HEK293 (cell line): Measurements from ENCODE around the gene DAGLA.

ENCODE experiments used
- CTCF ChIA-PET: fragments of 350-600 bp; formaldehyde crosslinking; extraction: SDS; loops from one replicate; lab custom pipeline; 2021; ENCODE audit warnings: antibody characterized with exemption; lab: Yijun Ruan, JAX
- POLR2A ChIA-PET: fragments of 300-600 bp; formaldehyde crosslinking; extraction: SDS; loops from one replicate; lab custom pipeline; 2020; ENCODE audit warnings: antibody characterized with exemption, inconsistent platforms; lab: Yijun Ruan, JAX
- H3K27ac ChIP-seq: fragments of 200-500 bp; sonication (Bioruptor generic); 2 replicates; pipeline ENCODE4 v1.5.1; 2014; ENCODE audit warnings: low read depth, low read length, control low read depth, inconsistent platforms; ENCODE audit errors: extremely low read depth
- H3K36me3 ChIP-seq, 2 experiments: fragments of 200-500 bp in 1 of 2; sonication (Bioruptor generic) in 1 of 2; 1 replicate in 1 of 2; 2 replicates in 1 of 2; pipeline ENCODE4 v1.5.1; 2014 to 2017; ENCODE audit warnings: inconsistent platforms in 2 of 2, low read length in 2 of 2; ENCODE audit not compliant: control insufficient read depth in 2 of 2, insufficient read depth in 1 of 2
- H3K4me1 ChIP-seq: fragments of 200-500 bp; sonication (Bioruptor generic); 2 replicates; pipeline ENCODE4 v1.5.1; 2014; ENCODE audit warnings: mild to moderate bottlenecking, low read length, inconsistent platforms; ENCODE audit not compliant: control insufficient read depth, insufficient read depth
- H3K4me3 ChIP-seq: 2 replicates; pipeline ENCODE4 v1.5.1; 2011; ENCODE audit warnings: low read depth, mild to moderate bottlenecking, control low read depth, low read length, moderate library complexity
- H3K9me3 ChIP-seq: fragments of 200-500 bp; sonication (Bioruptor generic); 2 replicates; pipeline ENCODE4 v1.5.1; 2014; ENCODE audit warnings: low read depth, low read length, inconsistent platforms; ENCODE audit not compliant: control insufficient read depth, insufficient read depth
- EGR2 ChIP-seq: fragments of 450-650 bp; formaldehyde crosslinking; IDR thresholded peaks from 2 replicates; pipeline ENCODE4 v1.5.1; 2016; ENCODE audit warnings: low read depth, missing biosample characterization, missing genetic modification characterization
- YY1 ChIP-seq: fragments of 450-650 bp; formaldehyde crosslinking; IDR thresholded peaks from 2 replicates; pipeline ENCODE4 v1.5.1; 2018; ENCODE audit warnings: missing biosample characterization, missing genetic modification characterization
- ZFP41 ChIP-seq: fragments of 450-650 bp; formaldehyde crosslinking; IDR thresholded peaks from 2 replicates; pipeline ENCODE4 v1.5.1; 2016; ENCODE audit warnings: missing biosample characterization, missing genetic modification characterization, borderline replicate concordance
- ZNF121 ChIP-seq: fragments of 450-650 bp; formaldehyde crosslinking; IDR thresholded peaks from 2 replicates; pipeline ENCODE4 v1.5.1; 2016; ENCODE audit warnings: missing biosample characterization, missing genetic modification characterization
- ZNF157 ChIP-seq: fragments of 450-650 bp; formaldehyde crosslinking; IDR thresholded peaks from 2 replicates; pipeline ENCODE4 v1.5.1; 2016; ENCODE audit warnings: missing biosample characterization, missing genetic modification characterization
- ZNF2 ChIP-seq: fragments of 450-650 bp; formaldehyde crosslinking; IDR thresholded peaks from 2 replicates; pipeline ENCODE4 v1.5.1; 2016; ENCODE audit warnings: missing biosample characterization, missing genetic modification characterization
- ZNF324 ChIP-seq: fragments of 450-650 bp; formaldehyde crosslinking; IDR thresholded peaks from 2 replicates; pipeline ENCODE4 v1.5.1; 2016; ENCODE audit warnings: missing biosample characterization, missing genetic modification characterization
- ZNF391 ChIP-seq: fragments of 450-650 bp; formaldehyde crosslinking; IDR thresholded peaks from 2 replicates; pipeline ENCODE4 v1.5.1; 2016; ENCODE audit warnings: low read depth, missing biosample characterization, missing genetic modification characterization, borderline replicate concordance
- ZNF580 ChIP-seq: fragments of 450-650 bp; formaldehyde crosslinking; IDR thresholded peaks from 2 replicates; pipeline ENCODE4 v1.5.1; 2016; ENCODE audit warnings: missing biosample characterization, missing genetic modification characterization
- ZNF623 ChIP-seq: fragments of 450-650 bp; formaldehyde crosslinking; IDR thresholded peaks from 2 replicates; pipeline ENCODE4 v1.5.1; 2016; ENCODE audit warnings: missing biosample characterization, missing genetic modification characterization
- ZNF654 ChIP-seq: fragments of 450-650 bp; formaldehyde crosslinking; IDR thresholded peaks from 2 replicates; pipeline ENCODE4 v1.5.1; 2016; ENCODE audit warnings: low read depth, missing biosample characterization, missing genetic modification characterization
- ZNF670 ChIP-seq: fragments of 450-650 bp; formaldehyde crosslinking; IDR thresholded peaks from 2 replicates; pipeline ENCODE4 v1.5.1; 2016; ENCODE audit warnings: missing biosample characterization, missing genetic modification characterization, low read depth
- ZNF704 ChIP-seq: fragments of 450-650 bp; formaldehyde crosslinking; IDR thresholded peaks from 2 replicates; pipeline ENCODE4 v1.5.1; 2016; ENCODE audit warnings: missing biosample characterization, missing genetic modification characterization
- ZNF791 ChIP-seq: fragments of 450-650 bp; formaldehyde crosslinking; IDR thresholded peaks from 2 replicates; pipeline ENCODE4 v1.5.1; 2016; ENCODE audit warnings: missing biosample characterization, missing genetic modification characterization
- TF ChIP-seq, protein P1 (sequence below): fragments of 450-650 bp; formaldehyde crosslinking; IDR thresholded peaks from 2 replicates; pipeline ENCODE4 v1.5.1; 2016; ENCODE audit warnings: missing biosample characterization, missing genetic modification characterization
- TF ChIP-seq, protein P2 (sequence below): fragments of 450-650 bp; formaldehyde crosslinking; IDR thresholded peaks from 2 replicates; pipeline ENCODE4 v1.5.1; 2017; ENCODE audit warnings: missing biosample characterization, missing genetic modification characterization

The DAGLA gene

DNA sequence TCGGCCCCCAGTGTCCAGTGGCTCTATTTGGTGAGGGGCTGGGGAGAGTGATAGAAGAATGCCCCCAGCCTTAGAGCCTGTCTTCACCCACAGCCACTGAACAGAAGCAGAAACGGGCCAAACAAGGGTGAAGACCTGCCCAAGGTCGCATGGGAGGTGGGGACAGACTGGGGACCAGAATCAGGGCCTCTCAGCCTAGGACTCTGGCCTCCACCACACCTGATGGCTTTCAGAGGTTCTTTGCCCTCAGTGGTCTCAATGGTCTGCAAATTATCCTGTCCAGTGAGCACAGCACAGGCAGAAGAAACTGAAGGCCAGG is 67.7 kb downstream of the DAGLA start:
- TF ChIP-seq ZNF2 (tag by site-specific recombination) (0 out of 2 replicates have a peak, but pooled peaks have one; percentile 2), ZNF580 (tag by site-specific recombination) (no peak)
- TF ChIP-seq, protein P1, sequence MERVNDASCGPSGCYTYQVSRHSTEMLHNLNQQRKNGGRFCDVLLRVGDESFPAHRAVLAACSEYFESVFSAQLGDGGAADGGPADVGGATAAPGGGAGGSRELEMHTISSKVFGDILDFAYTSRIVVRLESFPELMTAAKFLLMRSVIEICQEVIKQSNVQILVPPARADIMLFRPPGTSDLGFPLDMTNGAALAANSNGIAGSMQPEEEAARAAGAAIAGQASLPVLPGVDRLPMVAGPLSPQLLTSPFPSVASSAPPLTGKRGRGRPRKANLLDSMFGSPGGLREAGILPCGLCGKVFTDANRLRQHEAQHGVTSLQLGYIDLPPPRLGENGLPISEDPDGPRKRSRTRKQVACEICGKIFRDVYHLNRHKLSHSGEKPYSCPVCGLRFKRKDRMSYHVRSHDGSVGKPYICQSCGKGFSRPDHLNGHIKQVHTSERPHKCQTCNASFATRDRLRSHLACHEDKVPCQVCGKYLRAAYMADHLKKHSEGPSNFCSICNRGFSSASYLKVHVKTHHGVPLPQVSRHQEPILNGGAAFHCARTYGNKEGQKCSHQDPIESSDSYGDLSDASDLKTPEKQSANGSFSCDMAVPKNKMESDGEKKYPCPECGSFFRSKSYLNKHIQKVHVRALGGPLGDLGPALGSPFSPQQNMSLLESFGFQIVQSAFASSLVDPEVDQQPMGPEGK (tag by site-specific recombination), result 0 out of 2 replicates have a peak, but pooled peaks have one; percentile 7
- Histone ChIP-seq H3K4me1 (no peaks in the 10 kb centered on the region), H3K4me3 (no peak overlapping the region), H3K27ac (no peak overlapping the region), H3K36me3 (no peaks in the 10 kb centered on the region), H3K9me3 (no peaks in the 10 kb centered on the region)
- ChIA-PET CTCF (interaction anchor here (0.7 to 6.7 kb wide), 19 partner anchors 10 to 360 kb away, joined by 3 to 118 read pairs (median 6); partner anchors contain the start of genes FEN1 and TMEM258), POLR2A (interaction anchor here (2.0 kb wide), 1 partner anchor 44 kb away, joined by 8 read pairs; the partner anchor contains the start of genes FEN1 and TMEM258)

DNA sequence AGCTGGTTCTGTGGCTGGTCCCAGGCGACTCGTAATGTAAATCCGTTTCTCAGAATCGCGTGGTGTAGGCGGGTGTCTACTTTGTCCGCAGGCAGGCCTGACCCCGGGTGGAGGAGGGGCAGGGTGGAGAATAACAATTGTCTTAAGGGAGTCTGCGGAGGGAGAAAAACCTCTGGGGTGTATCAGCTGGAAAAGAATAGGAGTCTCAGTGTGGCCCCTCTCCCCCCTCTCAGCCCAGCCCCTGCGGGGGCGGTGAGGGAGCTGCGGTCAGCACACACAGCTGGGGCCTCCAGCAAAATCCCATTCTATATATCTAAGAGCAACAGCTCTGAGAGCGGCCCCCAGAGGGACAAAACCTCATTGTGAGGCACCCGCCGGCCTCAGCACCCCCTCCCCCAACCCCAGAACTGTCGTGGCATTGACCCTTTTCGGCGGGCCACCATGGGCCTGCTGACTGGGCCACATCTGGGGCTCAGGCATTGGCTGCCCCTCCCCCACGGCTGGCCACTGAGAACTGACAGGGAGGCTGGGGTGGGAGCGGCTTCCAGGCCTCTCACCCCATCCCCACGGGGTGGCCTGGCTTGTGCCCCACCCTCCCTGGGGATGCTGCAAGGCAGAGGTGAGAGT is 69.5 kb downstream of the DAGLA start:
- no peaks in the 10 kb centered on the region for H3K36me3 ChIP-seq
- no peak overlapping the region for H3K4me3 ChIP-seq
- POLR2A ChIA-PET, result interaction anchor here (1.0 kb wide), 1 partner anchor 39 kb away, joined by 3 read pairs; no protein-coding TSS in a partner anchor
- no peaks in the 10 kb centered on the region for H3K4me1 ChIP-seq
- TF ChIP-seq ZNF654 (no peak), EGR2 (tag by site-specific recombination) (peak; percentile 50; the same call in 1 of the 2 replicates)
- no peak overlapping the region for H3K27ac ChIP-seq
- CTCF ChIA-PET, result interaction anchor here (0.5 to 6.7 kb wide), 14 partner anchors 12 to 708 kb away, joined by 3 to 118 read pairs (median 5); partner anchors contain the start of genes FEN1, TMEM138 and TMEM258
- H3K9me3 ChIP-seq, result no peaks in the 10 kb centered on the region

- H3K36me3 ChIP-seq, result no peaks in the 10 kb centered on the region
- no peak overlapping the region for H3K27ac ChIP-seq
- H3K9me3 ChIP-seq, result no peaks in the 10 kb centered on the region
- H3K4me1 ChIP-seq, result no peaks in the 10 kb centered on the region
- POLR2A ChIA-PET, result no interaction called here
- no peak overlapping the region for H3K4me3 ChIP-seq
- CTCF ChIA-PET, result interaction anchor here (0.7 to 6.7 kb wide), 7 partner anchors 13 to 357 kb away, joined by 3 to 118 read pairs (median 6); partner anchors contain the start of genes FEN1 and TMEM258
- TF ChIP-seq ZNF791 (tag by site-specific recombination), result no peak
- 0 out of 2 replicates have a peak, but pooled peaks have one; percentile 12 for TF ChIP-seq ZNF121
- peak; percentile 97 for TF ChIP-seq ZNF623 (tag by site-specific recombination)
Measured at GRCh38 chr11:61750631-61751273, 70.6 kb downstream of the DAGLA start.

DNA sequence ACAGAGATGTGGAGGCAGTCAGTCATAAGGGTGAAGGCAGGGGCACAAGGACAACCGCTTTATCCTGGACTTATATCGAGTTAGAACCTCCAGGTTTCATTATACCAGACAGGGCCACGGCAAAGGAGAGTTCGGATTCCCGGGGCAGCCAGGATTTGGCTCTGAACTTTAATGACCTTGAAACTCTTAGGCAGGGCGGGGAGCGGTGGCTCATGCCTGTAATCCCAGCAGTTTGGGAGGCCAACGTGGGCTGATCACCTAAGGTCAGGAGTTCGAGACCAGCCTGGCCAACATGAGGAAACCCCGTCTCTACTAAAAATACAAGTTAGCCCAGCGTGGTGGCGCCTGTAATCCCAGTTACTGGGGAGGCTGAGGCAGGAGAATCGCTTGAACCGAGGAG is 71.2 kb downstream of the DAGLA start:
- H3K4me3 ChIP-seq, result no peak overlapping the region
- ChIA-PET CTCF (interaction anchor here (0.6 to 6.7 kb wide), 9 partner anchors 13 to 365 kb away, joined by 3 to 118 read pairs (median 4); partner anchors contain the start of genes FEN1 and TMEM258), POLR2A (no interaction called here)
- no peak overlapping the region for H3K27ac ChIP-seq
- H3K36me3 ChIP-seq, result no peaks in the 10 kb centered on the region
- no peaks in the 10 kb centered on the region for H3K9me3 ChIP-seq
- no peak for TF ChIP-seq ZNF704 (tag by site-specific recombination)
- TF ChIP-seq ZFP41 (tag by site-specific recombination), result no peak
- TF ChIP-seq, protein P2, sequence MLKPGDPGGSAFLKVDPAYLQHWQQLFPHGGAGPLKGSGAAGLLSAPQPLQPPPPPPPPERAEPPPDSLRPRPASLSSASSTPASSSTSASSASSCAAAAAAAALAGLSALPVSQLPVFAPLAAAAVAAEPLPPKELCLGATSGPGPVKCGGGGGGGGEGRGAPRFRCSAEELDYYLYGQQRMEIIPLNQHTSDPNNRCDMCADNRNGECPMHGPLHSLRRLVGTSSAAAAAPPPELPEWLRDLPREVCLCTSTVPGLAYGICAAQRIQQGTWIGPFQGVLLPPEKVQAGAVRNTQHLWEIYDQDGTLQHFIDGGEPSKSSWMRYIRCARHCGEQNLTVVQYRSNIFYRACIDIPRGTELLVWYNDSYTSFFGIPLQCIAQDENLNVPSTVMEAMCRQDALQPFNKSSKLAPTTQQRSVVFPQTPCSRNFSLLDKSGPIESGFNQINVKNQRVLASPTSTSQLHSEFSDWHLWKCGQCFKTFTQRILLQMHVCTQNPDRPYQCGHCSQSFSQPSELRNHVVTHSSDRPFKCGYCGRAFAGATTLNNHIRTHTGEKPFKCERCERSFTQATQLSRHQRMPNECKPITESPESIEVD (tag by site-specific recombination), result no peak
- TF ChIP-seq ZNF391 (tag by site-specific recombination), result no peak
- TF ChIP-seq EGR2 (tag by site-specific recombination), result no peak
- no peak for TF ChIP-seq ZNF324 (tag by site-specific recombination)
- no peak for TF ChIP-seq YY1 (tag by site-specific recombination)
- TF ChIP-seq ZNF157, result no peak
- no peak for TF ChIP-seq ZNF670
- no peaks in the 10 kb centered on the region for H3K4me1 ChIP-seq
